LHCN-M2 (cell line): Measurements from ENCODE around the gene SUV39H1. TPM values are rescaled to one million over a fixed set of nuclear protein-coding genes. Genes with fewer than 3 reads are reported as not detected.
A peak's percentile ranks its signal among the peaks of the same experiment; 100 is the strongest.

ENCODE experiments used
- DNase-seq: peaks from one replicate; pipeline ENCODE4 v3.0.0-alpha.2; 2012; ENCODE audit warnings: low read depth
- total RNA-seq: library from RNA; depleted of rRNA; stranded (reverse); fragments of >200 nt; gene quantifications from 2 replicates; pipeline ENCODE4 v1.2.3, GENCODE V29; 2014

SUV39H1 gene
- total RNA-seq, 1 experiment from 2014 or later = 14.8 TPM

- DNase-seq = peak; percentile 50
Measured at GRCh38 chrX:48714573-48714972, 18.0 kb downstream of the SUV39H1 start.

GRCh38 chrX:48715072-48715471, 18.5 kb downstream of the SUV39H1 start:
- peak; percentile 85 for DNase-seq

GRCh38 chrX:48715876-48716502, 19.5 kb downstream of the SUV39H1 start:
- peak; percentile 56 for DNase-seq

- no peak for DNase-seq
Measured at GRCh38 chrX:48719958-48720357, 23.4 kb downstream of the SUV39H1 start.

- DNase-seq = no peak
Measured at GRCh38 chrX:48720577-48721250, 24.2 kb downstream of the SUV39H1 start.

GRCh38 chrX:48721916-48722315, 25.4 kb downstream of the SUV39H1 start:
- no peak for DNase-seq

GRCh38 chrX:48726596-48726995, 30.1 kb downstream of the SUV39H1 start:
- DNase-seq = no peak

GRCh38 chrX:48728653-48729052, 32.1 kb downstream of the SUV39H1 start:
- DNase-seq = no peak

- no peak for DNase-seq
Measured at GRCh38 chrX:48736303-48736702, 39.8 kb downstream of the SUV39H1 start.

- no peak for DNase-seq
Measured at GRCh38 chrX:48736878-48737212, 40.3 kb downstream of the SUV39H1 start.

GRCh38 chrX:48737213-48737938, 40.8 kb downstream of the SUV39H1 start:
- peak; percentile 95 for DNase-seq

GRCh38 chrX:48737940-48738339, 41.4 kb downstream of the SUV39H1 start:
- no peak for DNase-seq

GRCh38 chrX:48741834-48742233, 45.3 kb downstream of the SUV39H1 start:
- DNase-seq = no peak

GRCh38 chrX:48745222-48745621, 48.7 kb downstream of the SUV39H1 start:
- DNase-seq = no peak

GRCh38 chrX:48747415-48748016, 51.0 kb downstream of the SUV39H1 start:
- DNase-seq = no peak

- no peak for DNase-seq
Measured at GRCh38 chrX:48749182-48749581, 52.6 kb downstream of the SUV39H1 start.

- DNase-seq = no peak
Measured at GRCh38 chrX:48751343-48751742, 54.8 kb downstream of the SUV39H1 start.

GRCh38 chrX:48752498-48752897, 56.0 kb downstream of the SUV39H1 start:
- DNase-seq = no peak

- DNase-seq = no peak
Measured at GRCh38 chrX:48753708-48754228, 57.2 kb downstream of the SUV39H1 start.

- no peak for DNase-seq
Measured at GRCh38 chrX:48754238-48754637, 57.7 kb downstream of the SUV39H1 start.
